Uterus (tissue), 2 donors: ENCODE results near the gene SPOCK1.
A peak's percentile ranks its signal among the peaks of the same experiment; 100 is the strongest.

ENCODE experiments used
- POLR2A ChIP-seq, 2 donors: fragments of 450-650 bp; IDR thresholded peaks; one replicate each; pipeline ENCODE4 v1.6.1; 2016; ENCODE audit warnings: antibody characterized with exemption in 2 of 2, mild to moderate bottlenecking in 1 of 2, moderate library complexity in 1 of 2
- TF ChIP-seq, protein P1 (sequence below), 4 experiments: fragments of 200-600 bp in 2 of 4; fragments of 450-650 bp in 2 of 4; sonication (generic) in 2 of 4; IDR thresholded peaks; one replicate each; pipeline ENCODE4 v1.5.1; 2016 to 2019; ENCODE audit warnings: antibody characterized with exemption in 4 of 4, mild to moderate bottlenecking in 2 of 4, moderate library complexity in 1 of 4

DNA sequence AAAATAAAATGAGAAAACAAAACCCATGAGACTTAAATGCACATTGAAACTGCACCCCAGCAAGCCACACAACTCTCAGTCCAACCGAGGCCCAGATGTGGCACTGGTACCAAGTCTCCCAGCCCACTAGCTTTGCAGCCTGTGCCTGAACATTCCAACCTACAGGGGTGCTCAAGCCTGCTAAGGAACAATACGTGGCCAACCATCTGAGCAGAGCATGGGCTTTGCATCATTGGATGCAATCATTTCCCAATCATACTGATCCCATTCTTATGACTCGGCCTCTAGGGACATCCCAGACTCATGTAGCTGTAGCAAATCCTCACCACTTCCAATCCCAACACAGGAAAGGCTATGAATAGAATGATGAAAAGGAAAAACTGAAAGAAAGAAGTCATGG is 297.2 kb downstream of the SPOCK1 start:
- TF ChIP-seq, protein P1, sequence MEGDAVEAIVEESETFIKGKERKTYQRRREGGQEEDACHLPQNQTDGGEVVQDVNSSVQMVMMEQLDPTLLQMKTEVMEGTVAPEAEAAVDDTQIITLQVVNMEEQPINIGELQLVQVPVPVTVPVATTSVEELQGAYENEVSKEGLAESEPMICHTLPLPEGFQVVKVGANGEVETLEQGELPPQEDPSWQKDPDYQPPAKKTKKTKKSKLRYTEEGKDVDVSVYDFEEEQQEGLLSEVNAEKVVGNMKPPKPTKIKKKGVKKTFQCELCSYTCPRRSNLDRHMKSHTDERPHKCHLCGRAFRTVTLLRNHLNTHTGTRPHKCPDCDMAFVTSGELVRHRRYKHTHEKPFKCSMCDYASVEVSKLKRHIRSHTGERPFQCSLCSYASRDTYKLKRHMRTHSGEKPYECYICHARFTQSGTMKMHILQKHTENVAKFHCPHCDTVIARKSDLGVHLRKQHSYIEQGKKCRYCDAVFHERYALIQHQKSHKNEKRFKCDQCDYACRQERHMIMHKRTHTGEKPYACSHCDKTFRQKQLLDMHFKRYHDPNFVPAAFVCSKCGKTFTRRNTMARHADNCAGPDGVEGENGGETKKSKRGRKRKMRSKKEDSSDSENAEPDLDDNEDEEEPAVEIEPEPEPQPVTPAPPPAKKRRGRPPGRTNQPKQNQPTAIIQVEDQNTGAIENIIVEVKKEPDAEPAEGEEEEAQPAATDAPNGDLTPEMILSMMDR (IDR thresholded peaks at IDR 0.05): peak in 2 of 4 experiments; percentile 4 to 25
- no peak for TF ChIP-seq POLR2A (IDR thresholded peaks at IDR 0.05)
